Superior temporal gyrus (tissue), 1 donor: ENCODE measurements around the gene CST9.
"Not testable (repeated sequence)": the region's sequence is repeated elsewhere in the genome, so short reads cannot be mapped to it uniquely, and the experiment has no call there.

Source experiments
- DNase-seq: peaks from one replicate; pipeline ENCODE4 v3.0.0-alpha.2; 2016; ENCODE audit errors: extremely low spot score

CST9 gene

DNA sequence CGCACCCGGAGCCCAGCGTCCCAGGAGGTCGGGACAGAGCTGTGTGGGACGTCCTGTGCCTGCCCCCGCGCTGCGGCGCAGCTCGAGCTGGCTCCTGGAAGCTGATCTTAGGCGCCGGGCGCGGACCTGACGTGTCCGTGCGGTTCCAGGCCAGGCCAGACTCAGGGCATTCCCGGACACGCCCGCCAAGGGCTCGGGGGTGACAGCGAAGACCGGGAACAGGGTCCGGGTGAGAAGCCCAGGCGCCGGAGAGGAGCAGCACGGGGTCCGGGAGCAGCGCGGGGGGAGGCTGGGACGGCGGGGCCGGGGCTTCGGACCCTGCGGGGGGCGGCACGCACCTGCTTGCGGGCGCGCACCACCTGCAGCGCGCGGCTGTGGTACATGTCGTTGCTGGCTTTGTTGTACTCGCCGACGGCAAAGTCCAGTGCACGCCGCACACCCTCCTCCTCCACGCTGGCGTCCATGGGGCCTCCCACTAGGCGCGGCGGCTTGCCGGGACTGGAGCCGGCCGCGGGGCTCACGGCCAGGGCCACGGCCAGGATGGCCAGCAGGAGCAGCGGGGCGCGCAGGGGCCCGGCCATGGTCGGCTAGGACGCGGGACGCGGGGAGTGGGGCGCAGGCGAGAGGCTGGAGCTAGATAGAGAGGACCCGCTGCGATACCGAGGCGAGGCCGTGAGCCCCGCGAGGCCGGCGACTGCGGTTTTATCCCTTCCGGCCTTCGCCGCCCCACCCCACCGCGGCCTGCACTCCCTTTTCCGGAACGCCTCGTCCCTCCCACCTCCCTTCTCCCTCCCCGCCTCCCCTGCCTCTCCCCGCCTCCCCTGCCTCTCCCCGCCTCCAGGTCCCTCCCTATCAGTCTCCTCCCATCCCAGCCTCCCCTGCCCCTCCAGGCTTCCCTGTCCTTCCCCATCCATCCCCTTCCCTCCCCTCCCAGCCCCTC, 31.8 kb upstream of the CST9 start, which contains the start of gene CST3:
Gene CST3, minus strand, starts transcription at position 674 of the 940 bp plus-strand sequence. Its CDS starts 93 bp downstream, at position 581.
- DNase-seq: no peak

DNA sequence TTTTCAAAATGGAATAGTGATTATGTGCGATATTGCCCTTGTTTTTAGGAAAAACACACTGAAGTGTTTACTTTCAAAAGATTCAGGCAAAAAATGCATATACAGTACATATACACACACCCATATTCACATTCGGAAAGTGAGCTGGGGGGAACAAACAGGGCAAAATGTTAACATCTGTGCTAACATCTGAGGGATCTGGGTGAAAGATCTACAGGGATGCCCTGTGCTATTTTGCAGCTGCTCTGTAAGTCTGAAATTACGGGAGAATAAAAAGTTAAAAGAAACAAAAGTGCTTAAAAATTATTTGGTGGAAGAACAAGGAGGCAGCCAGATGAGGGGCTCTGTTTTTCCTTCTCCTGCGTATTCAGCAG, 31.2 kb upstream of the CST9 start:
- no peak for DNase-seq

DNA sequence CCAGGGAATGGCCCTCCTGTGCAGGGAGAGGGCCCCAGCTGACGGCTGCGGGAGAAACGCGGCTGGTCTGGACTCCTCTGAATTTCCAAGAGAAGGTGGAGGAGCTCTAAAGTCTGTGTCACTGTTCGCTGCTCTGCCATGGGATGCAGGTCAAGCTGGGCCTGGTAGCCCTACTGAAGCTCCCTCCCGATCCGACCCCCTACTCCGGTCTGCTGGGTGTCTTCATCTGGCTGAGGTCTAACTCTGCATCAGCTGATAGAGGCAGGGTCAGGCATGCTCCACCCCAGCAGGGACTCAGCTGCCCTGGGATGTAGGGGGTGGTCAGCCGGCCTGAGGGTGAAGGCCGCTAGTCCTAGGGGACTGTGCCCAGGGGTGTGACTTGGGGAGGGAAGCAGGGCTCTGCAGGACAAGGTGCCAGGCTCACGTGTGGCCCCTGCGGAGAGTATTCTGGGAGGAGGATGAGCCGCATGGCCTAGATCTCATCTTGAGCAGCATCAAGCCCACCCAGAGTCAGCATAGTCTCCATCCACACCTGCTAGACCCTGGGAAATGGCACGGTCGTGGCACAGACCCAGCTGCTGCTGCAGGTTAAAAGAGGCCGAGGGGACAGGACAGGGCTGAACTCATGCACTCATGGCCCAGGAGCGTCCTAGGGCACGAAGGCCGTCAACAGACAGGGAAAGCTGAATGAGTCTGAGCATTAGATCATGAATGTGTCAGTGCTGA, 30.6 kb upstream of the CST9 start:
- no peak for DNase-seq

DNA sequence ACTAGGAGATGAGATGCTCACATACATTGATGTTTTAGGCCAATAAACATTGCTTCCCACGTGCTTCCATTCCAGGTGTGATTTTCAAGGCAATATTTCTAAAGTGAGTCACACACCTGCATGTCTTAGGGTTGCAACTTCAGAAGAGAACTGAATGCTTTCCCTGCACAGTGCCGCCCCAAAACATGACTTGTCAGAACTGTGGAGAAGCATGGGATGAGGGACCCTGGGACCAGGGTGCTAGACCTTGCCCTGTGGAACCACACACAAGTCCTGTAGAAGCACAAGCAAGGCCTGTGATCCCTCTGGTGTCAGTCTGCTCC, 30.0 kb upstream of the CST9 start:
- DNase-seq: not testable (repeated sequence)

DNA sequence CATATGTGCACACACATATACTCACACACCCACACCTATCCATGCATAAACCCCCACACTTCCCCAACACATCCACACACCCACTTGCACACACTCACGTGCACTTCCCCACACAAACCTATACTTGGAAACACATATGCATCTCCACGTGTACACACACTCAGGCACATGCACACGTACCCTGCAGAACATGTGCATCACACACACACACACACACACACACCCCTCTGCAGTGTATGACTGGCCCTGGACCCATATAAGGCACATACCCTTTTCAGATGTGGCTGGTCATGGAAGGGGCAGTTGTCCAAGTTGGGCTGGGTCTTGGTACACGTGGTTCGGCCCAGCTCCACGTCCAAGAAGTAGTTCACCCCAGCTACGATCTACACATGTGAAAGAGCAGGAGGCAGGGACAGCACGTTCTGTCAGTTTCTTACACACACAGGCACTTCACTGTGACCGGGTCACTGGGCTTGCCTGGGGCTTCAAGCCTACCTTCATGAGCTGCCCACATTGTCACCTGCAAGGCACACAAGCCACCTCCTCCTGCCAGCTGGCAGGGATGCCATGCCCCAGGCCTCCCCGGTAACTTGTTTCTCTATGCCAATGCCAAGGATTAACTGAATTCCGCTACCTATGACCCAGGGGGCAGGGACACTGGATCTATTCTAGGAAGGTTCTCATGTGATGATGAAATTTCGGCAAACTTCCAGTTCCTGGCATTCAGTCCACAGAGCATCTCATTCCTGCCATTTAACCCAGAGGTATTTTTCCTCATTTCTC, 29.5 kb upstream of the CST9 start:
- no peak for DNase-seq

DNA sequence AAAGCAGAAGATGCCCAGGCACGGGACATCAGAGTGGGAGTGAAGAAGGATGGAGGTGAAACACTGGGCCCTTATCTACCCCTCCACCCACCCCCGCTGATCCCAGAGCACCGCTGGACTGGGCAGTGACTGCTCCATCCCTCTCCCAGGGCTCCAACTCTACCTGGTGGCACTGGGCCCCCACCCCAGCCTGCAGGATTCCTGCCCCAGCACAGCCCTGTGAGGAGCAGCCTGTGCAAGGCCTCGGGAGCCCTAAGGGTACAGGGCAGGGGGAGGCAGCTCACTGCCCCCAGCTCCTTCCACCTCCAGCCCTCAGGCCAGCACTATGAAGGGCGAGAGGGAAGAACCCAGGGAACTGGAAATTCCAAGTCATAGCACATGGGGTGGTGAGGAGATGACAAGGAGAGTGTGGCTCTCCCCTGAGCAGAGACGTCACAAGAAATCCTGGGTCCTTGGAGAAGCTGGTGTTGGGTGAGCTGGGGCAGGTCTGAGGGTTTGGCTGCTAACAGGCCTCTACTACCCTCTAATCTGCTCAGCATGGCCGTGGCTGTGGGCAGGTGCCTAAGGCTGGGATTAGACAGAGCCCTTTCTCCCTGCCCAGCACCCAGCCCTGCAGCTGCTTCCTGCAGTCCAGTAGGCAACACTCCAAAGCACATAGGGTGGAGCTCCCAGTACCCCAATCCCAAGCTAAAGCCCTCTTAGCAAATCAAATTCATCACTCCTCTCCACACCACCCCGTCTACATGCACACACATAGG, 28.5 kb upstream of the CST9 start:
- DNase-seq: no peak

DNA sequence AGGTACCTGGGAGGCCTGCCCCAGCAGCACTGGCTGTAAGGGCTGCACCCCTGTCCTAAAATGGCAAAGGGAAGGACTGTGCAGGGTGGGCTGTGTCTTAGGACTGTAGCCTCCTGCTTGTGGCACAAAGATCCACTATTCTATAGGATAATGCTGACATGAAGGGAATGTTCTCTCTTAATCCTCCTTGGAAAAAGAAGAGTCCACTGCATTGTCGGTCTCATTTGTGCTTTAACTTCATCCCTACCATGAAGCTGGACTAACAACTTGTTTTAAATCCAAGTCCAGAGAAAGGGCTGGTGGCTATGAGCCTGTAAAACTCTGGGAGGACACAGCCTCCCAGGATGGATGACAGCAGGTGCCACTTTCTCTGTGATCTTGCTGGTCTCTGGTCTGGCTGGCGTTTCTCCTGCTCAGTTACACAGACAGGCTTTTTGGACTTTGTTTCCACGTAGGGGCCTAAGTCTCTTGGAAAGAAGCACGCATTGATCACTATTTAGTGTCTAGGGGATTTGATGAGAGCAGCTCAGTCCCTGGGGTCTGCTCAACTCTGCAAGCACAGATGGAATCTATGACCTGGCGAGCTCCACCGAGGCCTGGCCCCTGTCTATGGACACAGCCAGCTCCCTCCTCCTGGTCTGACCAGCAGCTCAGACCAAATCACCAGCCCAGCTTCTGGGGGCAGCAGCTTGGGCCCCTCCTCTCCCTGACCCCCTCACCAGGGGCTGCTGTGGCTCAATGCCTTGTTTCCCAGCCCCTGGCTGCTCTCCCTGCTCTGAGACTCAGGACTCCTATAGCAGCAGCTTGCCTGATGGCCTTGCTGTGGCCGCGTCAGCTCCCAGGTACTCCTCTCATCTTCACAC, 27.2 kb upstream of the CST9 start:
- no peak for DNase-seq

DNA sequence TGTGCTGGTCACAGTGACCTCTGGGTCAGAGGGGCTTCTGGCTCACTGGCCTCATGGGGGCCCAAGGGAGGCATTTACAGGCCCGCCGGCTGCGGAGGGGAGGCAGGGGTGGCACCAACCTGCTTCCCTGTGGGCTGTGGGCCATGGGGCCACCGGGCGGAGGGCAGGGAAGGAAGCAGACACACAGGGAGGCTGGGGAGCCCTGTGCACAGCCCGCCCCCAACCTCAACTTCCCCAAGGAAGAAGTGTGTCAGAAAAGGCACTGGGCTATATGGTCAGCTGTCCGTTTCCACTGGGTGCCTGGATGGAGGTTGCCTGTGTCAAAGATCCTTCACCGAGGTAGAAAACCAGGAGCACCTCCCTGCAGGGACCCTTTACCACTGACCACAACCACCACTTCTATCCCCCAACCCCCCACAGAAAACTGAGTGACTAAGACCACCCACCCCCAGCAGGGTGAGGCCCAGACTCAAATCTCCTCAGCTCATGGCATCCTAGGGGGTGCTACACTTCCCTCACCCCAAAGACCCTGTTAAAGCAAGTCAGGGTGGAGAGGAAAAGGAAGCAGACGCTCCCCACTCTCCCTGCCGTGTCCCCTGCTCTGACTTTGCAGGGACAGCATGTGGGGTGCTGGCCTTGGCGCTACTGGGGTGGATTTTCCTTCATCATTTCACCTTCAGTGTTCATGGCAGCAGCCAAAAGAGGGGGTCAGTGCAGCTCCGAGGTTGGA, 26.4 kb upstream of the CST9 start:
- no peak for DNase-seq

DNA sequence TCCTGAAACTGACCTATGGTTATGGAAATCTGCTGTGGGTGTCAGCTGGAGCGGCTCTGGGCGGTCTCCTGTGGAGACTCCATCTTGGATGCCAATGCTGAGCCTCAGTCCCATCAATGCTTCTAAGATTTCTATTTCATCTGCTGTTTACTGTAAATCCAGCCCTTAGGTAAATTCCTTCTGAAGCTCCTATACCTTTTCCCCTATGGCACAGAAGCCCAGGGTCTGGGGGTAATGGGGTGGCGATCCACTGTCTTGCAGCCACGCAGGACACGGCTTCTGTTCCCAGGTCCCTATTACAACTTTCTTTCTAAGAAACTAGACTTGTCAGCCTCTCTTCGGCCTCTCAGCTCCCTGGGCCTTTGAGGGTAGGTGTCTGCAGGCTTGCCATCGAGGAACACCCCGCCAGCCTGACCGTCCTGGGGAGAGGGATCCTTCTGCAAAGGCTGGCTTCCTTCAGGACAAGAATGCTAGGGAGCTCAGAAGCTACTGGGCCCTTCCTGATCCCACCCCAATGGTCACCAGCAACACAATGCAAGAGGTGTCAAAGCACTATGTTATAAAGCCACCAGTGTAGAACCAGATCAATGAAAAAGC, 25.6 kb upstream of the CST9 start:
- DNase-seq: no peak

DNA sequence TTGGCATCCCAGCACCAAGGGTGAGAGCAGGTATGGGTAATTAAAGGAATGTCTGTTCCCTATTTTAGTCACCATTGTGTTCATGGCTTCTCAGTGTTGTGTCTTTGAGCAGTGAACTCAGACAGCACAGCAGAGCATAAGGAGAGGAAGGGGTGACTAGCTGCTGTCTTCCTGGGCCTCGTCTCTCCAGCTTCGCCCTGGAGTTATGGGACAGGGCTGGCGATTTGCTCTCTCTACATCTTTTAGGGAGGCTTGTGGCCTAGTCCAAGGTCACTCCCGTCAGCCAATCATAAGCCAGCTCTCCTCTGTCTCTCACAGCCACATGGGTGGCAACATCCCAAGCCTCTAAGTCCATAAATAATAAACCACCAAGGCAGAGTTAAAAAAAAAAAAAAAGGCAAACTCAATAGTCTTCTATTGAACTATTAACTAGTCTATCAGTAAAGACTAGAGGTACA, 24.7 kb upstream of the CST9 start:
- no peak for DNase-seq

DNA sequence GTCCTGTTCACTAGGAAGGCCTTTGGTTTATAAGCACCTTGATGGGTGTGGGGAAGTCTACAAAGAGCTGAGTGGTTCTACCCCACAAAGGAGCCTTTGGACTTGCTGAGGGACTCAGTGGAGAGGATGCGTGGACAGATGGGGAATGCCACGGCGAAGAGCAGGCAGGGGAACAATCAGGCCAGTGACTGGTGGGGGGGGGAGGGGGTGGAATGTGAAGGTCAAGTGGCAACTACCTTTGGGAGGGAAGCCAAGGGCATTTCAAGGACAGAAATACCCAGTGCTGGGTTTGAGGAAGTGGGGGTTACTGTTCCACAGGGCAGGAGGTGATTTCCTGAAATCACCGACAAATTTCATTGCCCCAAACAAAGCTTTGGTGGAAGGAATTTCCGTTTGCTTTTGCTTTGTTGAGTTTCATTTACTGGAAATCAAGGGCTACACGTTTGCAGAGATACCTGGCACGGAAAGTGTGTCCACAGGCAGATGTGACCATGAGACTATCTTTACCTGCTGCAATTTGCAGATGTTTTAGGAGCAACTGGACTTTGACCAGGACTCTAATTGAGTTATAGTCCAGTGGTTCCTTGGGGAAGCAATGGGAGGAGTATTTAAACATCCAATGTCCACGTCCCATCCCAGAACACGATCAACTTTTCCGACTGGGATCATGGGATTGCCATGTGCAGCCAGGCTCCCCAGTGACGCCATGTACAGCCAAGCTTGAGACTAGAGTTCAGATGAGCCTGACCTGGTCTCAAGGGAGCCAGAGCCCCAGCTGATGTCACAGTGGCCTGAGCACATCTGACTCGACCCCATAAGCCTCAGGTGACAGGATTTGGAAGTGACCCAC, 24.1 kb upstream of the CST9 start:
- DNase-seq: no peak

DNA sequence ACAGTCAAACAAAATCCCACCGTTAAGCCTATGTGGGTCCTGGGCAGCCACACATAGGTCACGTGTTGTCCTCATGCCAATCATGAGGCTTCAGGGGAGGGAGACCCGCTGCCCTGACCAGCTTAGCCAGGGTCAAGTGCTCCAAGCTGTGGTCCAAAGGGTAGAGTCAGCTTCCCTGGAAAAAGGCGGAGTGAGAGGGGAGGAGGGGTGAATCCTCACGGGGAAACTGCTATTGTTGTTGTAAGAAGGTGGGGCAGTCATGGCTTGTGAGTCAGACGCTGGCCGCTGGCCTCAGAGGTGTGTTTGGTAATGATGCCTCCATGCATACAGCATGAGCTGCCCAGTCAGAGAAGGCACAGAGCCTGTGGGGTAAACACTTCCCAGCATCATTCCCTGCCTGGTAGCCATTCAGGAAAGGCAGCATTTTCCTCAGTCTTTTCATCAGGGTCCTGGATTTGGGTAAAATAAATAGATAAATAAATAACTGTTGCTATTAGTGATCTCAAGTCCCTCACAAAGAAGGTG, 23.4 kb upstream of the CST9 start:
- no peak for DNase-seq

DNA sequence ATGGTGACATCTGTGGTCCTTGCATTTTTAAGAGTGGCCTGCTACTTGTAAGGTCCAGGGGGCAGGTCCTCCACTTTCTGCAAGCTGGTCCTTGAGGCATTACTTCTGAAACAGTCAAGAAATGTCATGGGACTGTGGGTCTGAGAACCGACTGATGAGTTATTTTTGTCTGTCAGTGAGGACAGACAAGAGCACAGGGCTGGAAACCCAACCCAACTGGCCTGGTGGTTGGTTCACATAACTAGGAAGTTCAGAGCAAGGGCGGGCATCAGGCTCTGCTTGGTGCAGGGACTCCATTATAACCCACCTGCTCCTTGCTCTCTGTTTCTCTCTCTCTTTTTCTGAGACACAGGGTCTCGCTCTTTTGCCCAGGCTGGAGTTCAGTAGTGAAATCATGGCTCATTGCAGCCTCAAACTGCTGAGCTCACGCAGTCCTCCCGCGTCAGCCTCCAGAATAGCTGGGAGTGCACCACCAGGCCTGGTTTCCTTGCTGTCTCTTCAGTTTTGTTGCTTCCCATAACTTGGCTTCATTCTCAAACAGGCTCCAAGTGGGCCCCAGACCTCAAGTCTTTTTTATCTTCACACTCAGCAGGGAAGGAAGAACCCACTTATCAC, 22.8 kb upstream of the CST9 start:
- DNase-seq: no peak

DNA sequence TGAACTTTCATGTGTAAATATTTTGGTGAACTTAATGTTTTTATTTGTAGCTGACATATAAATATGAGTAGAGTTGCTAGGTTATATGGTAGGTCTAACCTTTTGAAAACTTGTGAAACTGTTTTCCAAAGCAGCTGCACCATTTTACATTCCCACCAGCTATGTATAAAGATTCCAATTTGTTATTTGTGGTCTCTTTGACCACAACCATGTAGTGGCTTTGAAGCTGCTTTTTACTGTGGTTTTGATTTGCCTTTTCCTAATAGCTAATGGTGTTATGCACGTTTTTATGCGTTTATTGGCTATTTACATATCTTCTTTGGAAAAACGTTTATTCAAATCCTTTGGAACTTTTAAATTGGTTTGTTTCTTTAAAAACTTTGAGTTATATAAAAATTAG, 21.8 kb upstream of the CST9 start:
- no peak for DNase-seq

DNA sequence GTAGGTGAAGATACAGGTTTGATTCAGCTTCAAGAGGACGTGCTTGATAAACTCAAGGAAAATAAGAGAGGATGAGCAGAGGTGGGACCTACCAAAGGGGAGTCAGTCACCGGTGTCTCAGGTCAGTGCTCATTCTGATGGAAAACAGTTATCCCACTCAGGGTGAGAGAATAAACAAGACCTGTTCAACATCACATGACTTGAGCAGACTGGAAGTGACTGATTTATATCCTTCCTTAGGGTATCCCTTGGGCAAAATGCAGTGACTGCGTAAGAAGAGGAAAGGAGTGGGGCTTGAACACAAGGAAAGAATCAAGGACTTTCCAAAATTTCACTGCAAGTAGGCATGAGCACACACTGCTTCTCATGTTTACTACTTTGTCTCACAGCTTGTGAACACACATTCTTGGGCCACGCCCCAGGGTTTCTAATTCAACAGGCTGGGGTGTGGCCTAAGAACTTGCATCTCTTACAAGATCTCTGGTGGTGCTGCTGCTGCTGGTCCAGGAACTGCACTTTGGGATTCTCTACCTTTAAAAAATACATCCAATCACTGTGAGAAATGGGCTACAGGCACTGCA, 20.4 kb upstream of the CST9 start:
- no peak for DNase-seq

DNA sequence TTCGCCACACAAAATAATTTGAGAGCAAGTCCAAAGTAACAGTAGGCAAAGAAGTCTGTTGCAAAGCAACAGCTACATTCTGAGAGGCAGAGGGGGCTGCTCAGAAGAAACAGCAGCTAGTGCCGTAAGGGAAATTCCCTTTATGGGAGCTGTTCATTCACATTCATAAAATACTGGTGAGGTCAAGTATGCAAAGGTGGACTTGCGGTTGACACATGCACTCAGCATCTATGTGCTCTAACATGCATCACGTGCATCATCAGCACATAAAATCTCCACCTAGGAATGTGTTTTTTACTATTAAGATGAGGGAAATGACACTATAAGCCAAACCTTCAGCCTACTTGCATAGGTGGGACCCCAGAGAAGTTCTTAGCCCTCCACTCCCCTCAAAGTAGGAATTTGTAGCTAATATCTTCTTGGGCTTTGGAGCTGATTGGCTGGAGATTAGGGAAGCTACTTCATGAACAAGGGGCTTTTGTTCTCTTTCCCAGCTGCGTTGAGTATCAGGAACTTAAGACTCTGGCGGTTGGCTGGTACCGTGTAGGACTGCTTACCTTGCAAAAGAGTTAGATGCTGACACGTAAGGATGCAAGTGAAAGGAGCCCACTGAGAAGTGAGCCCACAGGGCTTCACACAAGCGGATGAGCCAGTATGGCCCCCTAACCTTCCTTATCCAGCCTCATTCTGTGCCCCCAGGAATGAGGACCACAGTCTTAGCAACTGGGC, 19.7 kb upstream of the CST9 start:
- DNase-seq: no peak

DNA sequence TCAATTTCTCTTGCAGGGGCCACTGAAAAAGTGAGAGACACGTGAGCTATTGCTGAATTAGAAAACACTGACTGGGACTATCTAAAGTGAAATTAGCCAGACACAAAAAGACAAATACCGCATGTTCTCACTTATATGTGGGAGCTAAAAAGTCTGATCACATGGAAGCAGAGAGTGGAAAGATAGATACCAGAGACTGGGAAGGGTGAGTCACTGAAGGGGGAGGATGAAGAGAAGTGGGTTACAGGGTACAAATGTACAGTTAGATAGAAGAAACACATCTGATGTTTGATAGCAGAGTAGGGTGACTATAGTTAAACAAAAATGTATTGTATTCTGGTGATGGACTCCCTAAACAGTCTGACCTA, 18.6 kb upstream of the CST9 start:
- no peak for DNase-seq
